Esophagus squamous epithelium (tissue), 5 donors: ENCODE measurements around the gene MAP3K5. TPM values are rescaled to one million over a fixed set of nuclear protein-coding genes. Genes with fewer than 3 reads are reported as not detected.
A peak's percentile ranks its signal among the peaks of the same experiment; 100 is the strongest.

ENCODE experiments used
- DNase-seq: peaks from one replicate; lab custom pipeline; 2025; lab: John Stamatoyannopoulos, UW
- H3K27ac ChIP-seq, 4 donors: fragments of 200-600 bp; sonication (generic); one replicate each; pipeline ENCODE4 v1.5.1; 2016 to 2019; ENCODE audit warnings: mild to moderate bottlenecking in 1 of 4
- H3K27me3 ChIP-seq, 4 donors: fragments of 200-600 bp; sonication (generic); 1 replicate in 3 of 4; 2 replicates in 1 of 4; pipeline versions ENCODE4 v1.5.1 to v1.6.0; 2017 to 2021; ENCODE audit warnings: antibody characterized with exemption in 1 of 4
- H3K36me3 ChIP-seq, 3 donors: fragments of 200-600 bp; sonication (generic); one replicate each; pipeline ENCODE4 v1.5.1; 2016 to 2019
- H3K4me1 ChIP-seq, 3 donors: fragments of 200-600 bp; sonication (generic); one replicate each; pipeline ENCODE4 v1.5.1; 2017 to 2019
- H3K4me3 ChIP-seq, 4 donors: fragments of 200-600 bp; sonication (generic); 1 replicate in 3 of 4; 2 replicates in 1 of 4; pipeline ENCODE4 v1.5.1; 2016 to 2019; ENCODE audit warnings: mild to moderate bottlenecking in 2 of 4, moderate library complexity in 1 of 4
- H3K9me3 ChIP-seq, 3 donors: fragments of 200-600 bp; sonication (generic); one replicate each; pipeline ENCODE4 v1.5.1; 2016 to 2019
- POLR2A ChIP-seq, 4 donors: fragments of 450-650 bp; IDR thresholded peaks; one replicate each; pipeline ENCODE4 v1.6.1; 2017; ENCODE audit warnings: antibody characterized with exemption in 4 of 4, mild to moderate bottlenecking in 4 of 4, moderate library complexity in 3 of 4
- WGBS, 2 donors: methylation state at CpG; one replicate each; pipeline ENCODE4 v1.1.5; 2018; 5-methylcytosine and 5-hydroxymethylcytosine counted together
- intact Hi-C: fragments of 100-400 bp; cut with DNase I; formaldehyde crosslinking; loops from one replicate; pipeline ENCODE4 v1.15.0; 2022
- total RNA-seq, 4 donors: library from RNA; depleted of rRNA; stranded (reverse); fragments of >200 nt; gene quantifications; one replicate each; pipeline ENCODE4 v1.1.0, GENCODE V29; 2016
- TF ChIP-seq, protein P1 (sequence below), 6 experiments: fragments of 450-650 bp in 4 of 6; fragments of 200-600 bp in 2 of 6; sonication (generic) in 2 of 6; IDR thresholded peaks; one replicate each; pipeline ENCODE4 v1.5.1; 2016 to 2019; ENCODE audit warnings: antibody characterized with exemption in 6 of 6, mild to moderate bottlenecking in 4 of 6, moderate library complexity in 4 of 6
- donor health status: DM: yes; HTN: yes; CAD: no.

Gene MAP3K5
- total RNA-seq, 4 donors from 2014 or later = 9.2 to 22.9 (median 20.9) TPM

DNA sequence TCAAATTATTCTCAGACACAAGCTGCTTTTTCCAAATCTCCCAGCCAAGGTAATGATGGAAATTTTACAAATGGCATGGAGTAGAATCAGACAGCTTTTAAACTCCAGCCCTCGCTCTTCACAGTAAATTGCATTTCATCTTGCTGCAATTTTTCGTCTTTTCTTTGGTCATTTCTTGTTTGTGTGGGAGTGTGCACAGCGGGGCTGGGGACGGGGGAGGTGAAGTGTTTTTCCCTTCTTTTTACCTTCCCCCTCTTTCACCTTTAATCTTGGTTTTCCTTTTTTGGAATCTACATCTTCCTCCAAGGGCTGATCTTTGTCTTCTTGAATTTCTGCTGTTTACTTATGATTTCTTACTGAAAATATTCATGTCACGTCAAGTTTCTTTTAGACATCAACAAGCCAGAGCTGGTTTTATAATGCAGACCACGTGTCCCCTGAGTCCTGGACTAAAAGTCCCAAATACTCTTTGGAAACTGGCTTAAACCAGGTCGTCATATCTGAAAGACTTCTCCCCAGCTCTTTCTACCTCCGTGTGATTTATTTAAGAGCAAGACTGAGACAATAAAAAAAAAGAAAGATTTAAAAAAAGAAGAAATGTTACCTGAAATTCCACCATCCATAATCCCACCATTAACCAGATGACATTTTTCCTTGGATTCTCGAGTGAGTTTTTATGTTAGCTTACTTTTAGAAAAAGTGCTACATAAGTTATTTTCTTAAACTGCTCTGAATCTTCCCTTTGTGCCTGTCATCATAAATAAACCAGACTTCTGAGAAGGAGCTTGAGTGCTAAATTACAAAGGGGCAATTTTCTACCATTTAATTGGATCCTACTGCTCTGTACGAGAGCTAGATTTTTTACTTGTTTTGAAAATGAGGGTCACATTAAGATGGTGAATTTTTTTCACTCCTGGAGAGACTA is 52.0 kb downstream of the MAP3K5 start:
- no peak overlapping the region for H3K4me3 ChIP-seq
- intact Hi-C loops = no loop called here
- TF ChIP-seq, protein P1, sequence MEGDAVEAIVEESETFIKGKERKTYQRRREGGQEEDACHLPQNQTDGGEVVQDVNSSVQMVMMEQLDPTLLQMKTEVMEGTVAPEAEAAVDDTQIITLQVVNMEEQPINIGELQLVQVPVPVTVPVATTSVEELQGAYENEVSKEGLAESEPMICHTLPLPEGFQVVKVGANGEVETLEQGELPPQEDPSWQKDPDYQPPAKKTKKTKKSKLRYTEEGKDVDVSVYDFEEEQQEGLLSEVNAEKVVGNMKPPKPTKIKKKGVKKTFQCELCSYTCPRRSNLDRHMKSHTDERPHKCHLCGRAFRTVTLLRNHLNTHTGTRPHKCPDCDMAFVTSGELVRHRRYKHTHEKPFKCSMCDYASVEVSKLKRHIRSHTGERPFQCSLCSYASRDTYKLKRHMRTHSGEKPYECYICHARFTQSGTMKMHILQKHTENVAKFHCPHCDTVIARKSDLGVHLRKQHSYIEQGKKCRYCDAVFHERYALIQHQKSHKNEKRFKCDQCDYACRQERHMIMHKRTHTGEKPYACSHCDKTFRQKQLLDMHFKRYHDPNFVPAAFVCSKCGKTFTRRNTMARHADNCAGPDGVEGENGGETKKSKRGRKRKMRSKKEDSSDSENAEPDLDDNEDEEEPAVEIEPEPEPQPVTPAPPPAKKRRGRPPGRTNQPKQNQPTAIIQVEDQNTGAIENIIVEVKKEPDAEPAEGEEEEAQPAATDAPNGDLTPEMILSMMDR (IDR thresholded peaks at IDR 0.05) = no peak
- no peak for TF ChIP-seq POLR2A (IDR thresholded peaks at IDR 0.05)

GRCh38 chr6:136739501-136739900 is 52.8 kb downstream of the MAP3K5 start:
- Histone ChIP-seq H3K27ac (peak overlapping the region in 3 of 4 donors; percentile 62 to 75 (median 66)), H3K36me3 (no peaks in the 10 kb centered on the region), H3K4me3 (no peak overlapping the region), H3K9me3 (no peaks in the 10 kb centered on the region), H3K27me3 (no peaks in the 10 kb centered on the region), H3K4me1 (peaks cover 9 to 49% (median 20%) of the 10 kb centered on the region in 3 donors)
- intact Hi-C loops = no loop called here
- DNase-seq = no peak
- no peak for TF ChIP-seq POLR2A (IDR thresholded peaks at IDR 0.05)
- TF ChIP-seq, protein P1 (IDR thresholded peaks at IDR 0.05) = no peak
- 87 to 90% methylated on average over 3 of the region's 3 CpGs for WGBS, 2 donors

More for the DNA sequence above, 52.0 kb downstream of the MAP3K5 start:
- 49% methylated on average over 10 of the region's 10 CpGs for WGBS, 2 donors
- no peaks in the 10 kb centered on the region for H3K27me3 ChIP-seq
- H3K9me3 ChIP-seq = no peaks in the 10 kb centered on the region
- no peaks in the 10 kb centered on the region for H3K36me3 ChIP-seq
- H3K4me1 ChIP-seq = peaks cover 9 to 56% (median 20%) of the 10 kb centered on the region in 3 donors
- peak overlapping the region in 3 of 4 donors; percentile 45 to 75 (median 62) for H3K27ac ChIP-seq
- DNase-seq = no peak

- Histone ChIP-seq H3K27me3 (no peaks in the 10 kb centered on the region), H3K27ac (peak overlapping the region in 3 of 4 donors; percentile 62 to 75 (median 66)), H3K4me3 (no peak overlapping the region), H3K4me1 (peaks cover 9 to 46% (median 20%) of the 10 kb centered on the region in 3 donors), H3K9me3 (no peaks in the 10 kb centered on the region), H3K36me3 (no peaks in the 10 kb centered on the region)
- TF ChIP-seq, protein P1 (IDR thresholded peaks at IDR 0.05) = no peak
- no peak for TF ChIP-seq POLR2A (IDR thresholded peaks at IDR 0.05)
- WGBS, 2 donors = 84 to 87% methylated on average over 4 of the region's 4 CpGs
- DNase-seq = no peak
- intact Hi-C loops = no loop called here
These were observed 53.2 kb downstream of the MAP3K5 start for GRCh38 chr6:136739071-136739470.

GRCh38 chr6:136738692-136739057 is 53.6 kb downstream of the MAP3K5 start:
- H3K27me3 ChIP-seq = no peaks in the 10 kb centered on the region
- no peak for TF ChIP-seq POLR2A (IDR thresholded peaks at IDR 0.05)
- TF ChIP-seq, protein P1 (IDR thresholded peaks at IDR 0.05) = no peak
- peaks cover 9 to 46% (median 20%) of the 10 kb centered on the region in 3 donors for H3K4me1 ChIP-seq
- H3K27ac ChIP-seq = peak overlapping the region; percentile 5 to 75 (median 66)
- intact Hi-C loops = no loop called here
- 80 to 82% methylated on average over 5 to 6 of the region's 6 CpGs for WGBS, 2 donors
- DNase-seq = no peak
- no peaks in the 10 kb centered on the region for H3K9me3 ChIP-seq
- H3K36me3 ChIP-seq = no peaks in the 10 kb centered on the region
- H3K4me3 ChIP-seq = no peak overlapping the region
